ENCODE results near the gene TEX19.

TEX19 gene

GRCh38 chr17:82392941-82393340 lies 33.9 kb downstream of the TEX19 start:
- peaks cover 4 to 19% of the 10 kb centered on the region in 2 donors for H3K36me3 ChIP-seq (ENCODE audit: control insufficient read depth in 2 of 2, insufficient read depth in 2 of 2, low read length in 2 of 2)
- no peak overlapping the region for H3K4me3 ChIP-seq (ENCODE audit: low read length in 2 of 2)
- no peak overlapping the region for H3K27ac ChIP-seq (ENCODE audit: low read depth in 2 of 2, low read length in 2 of 2)
- no peaks in the 10 kb centered on the region for H3K4me1 ChIP-seq (ENCODE audit: control insufficient read depth in 2 of 2, insufficient read depth in 2 of 2, low read length in 2 of 2)
- peaks cover 2 to 5% of the 10 kb centered on the region in 2 donors for H3K27me3 ChIP-seq (ENCODE audit: control insufficient read depth in 2 of 2, insufficient read depth in 2 of 2, low read length in 2 of 2)
- no peak overlapping the region for H3K9ac ChIP-seq (ENCODE audit: low read depth in 1 of 2, low read length in 2 of 2)
- H3K9me3 ChIP-seq (ENCODE audit: control insufficient read depth in 2 of 2, low read length in 2 of 2) = no peaks in the 10 kb centered on the region

GRCh38 chr17:82394278-82394677 lies 35.2 kb downstream of the TEX19 start:
- H3K27ac ChIP-seq (ENCODE audit: low read depth in 2 of 2, low read length in 2 of 2) = no peak overlapping the region
- no peaks in the 10 kb centered on the region for H3K9me3 ChIP-seq (ENCODE audit: control insufficient read depth in 2 of 2, low read length in 2 of 2)
- H3K36me3 ChIP-seq (ENCODE audit: control insufficient read depth in 2 of 2, insufficient read depth in 2 of 2, low read length in 2 of 2) = peaks cover 4 to 19% of the 10 kb centered on the region in 2 donors
- H3K4me3 ChIP-seq (ENCODE audit: low read length in 2 of 2) = no peak overlapping the region
- no peaks in the 10 kb centered on the region for H3K4me1 ChIP-seq (ENCODE audit: control insufficient read depth in 2 of 2, insufficient read depth in 2 of 2, low read length in 2 of 2)
- H3K27me3 ChIP-seq (ENCODE audit: control insufficient read depth in 2 of 2, insufficient read depth in 2 of 2, low read length in 2 of 2) = no peaks in the 10 kb centered on the region
- no peak overlapping the region for H3K9ac ChIP-seq (ENCODE audit: low read depth in 1 of 2, low read length in 2 of 2)

- peaks cover 0 to 3% of the 10 kb centered on the region in 2 donors for H3K4me1 ChIP-seq (ENCODE audit: control insufficient read depth in 2 of 2, insufficient read depth in 2 of 2, low read length in 2 of 2)
- no peaks in the 10 kb centered on the region for H3K9me3 ChIP-seq (ENCODE audit: control insufficient read depth in 2 of 2, low read length in 2 of 2)
- no peak overlapping the region for H3K9ac ChIP-seq (ENCODE audit: low read depth in 1 of 2, low read length in 2 of 2)
- peaks cover 7 to 21% of the 10 kb centered on the region in 2 donors for H3K36me3 ChIP-seq (ENCODE audit: control insufficient read depth in 2 of 2, insufficient read depth in 2 of 2, low read length in 2 of 2)
- no peaks in the 10 kb centered on the region for H3K27me3 ChIP-seq (ENCODE audit: control insufficient read depth in 2 of 2, insufficient read depth in 2 of 2, low read length in 2 of 2)
- no peak overlapping the region for H3K4me3 ChIP-seq (ENCODE audit: low read length in 2 of 2)
- H3K27ac ChIP-seq (ENCODE audit: low read depth in 2 of 2, low read length in 2 of 2) = no peak overlapping the region
These were observed 37.8 kb downstream of the TEX19 start for GRCh38 chr17:82396601-82397435.

GRCh38 chr17:82397449-82398335 lies 38.6 kb downstream of the TEX19 start:
- Histone ChIP-seq H3K4me1 (ENCODE audit: control insufficient read depth in 2 of 2, insufficient read depth in 2 of 2, low read length in 2 of 2) (peaks cover 0 to 3% of the 10 kb centered on the region in 2 donors), H3K9ac (ENCODE audit: low read depth in 1 of 2, low read length in 2 of 2) (no peak overlapping the region), H3K27ac (ENCODE audit: low read depth in 2 of 2, low read length in 2 of 2) (no peak overlapping the region), H3K9me3 (ENCODE audit: control insufficient read depth in 2 of 2, low read length in 2 of 2) (no peaks in the 10 kb centered on the region), H3K36me3 (ENCODE audit: control insufficient read depth in 2 of 2, insufficient read depth in 2 of 2, low read length in 2 of 2) (peaks cover 7 to 18% of the 10 kb centered on the region in 2 donors), H3K4me3 (ENCODE audit: low read length in 2 of 2) (no peak overlapping the region), H3K27me3 (ENCODE audit: control insufficient read depth in 2 of 2, insufficient read depth in 2 of 2, low read length in 2 of 2) (no peaks in the 10 kb centered on the region)

- Histone ChIP-seq H3K27me3 (ENCODE audit: control insufficient read depth in 2 of 2, insufficient read depth in 2 of 2, low read length in 2 of 2) (no peaks in the 10 kb centered on the region), H3K36me3 (ENCODE audit: control insufficient read depth in 2 of 2, insufficient read depth in 2 of 2, low read length in 2 of 2) (peaks cover 9 to 15% of the 10 kb centered on the region in 2 donors), H3K9me3 (ENCODE audit: control insufficient read depth in 2 of 2, low read length in 2 of 2) (no peaks in the 10 kb centered on the region), H3K4me3 (ENCODE audit: low read length in 2 of 2) (no peak overlapping the region), H3K4me1 (ENCODE audit: control insufficient read depth in 2 of 2, insufficient read depth in 2 of 2, low read length in 2 of 2) (peaks cover 0 to 3% of the 10 kb centered on the region in 2 donors), H3K9ac (ENCODE audit: low read depth in 1 of 2, low read length in 2 of 2) (no peak overlapping the region), H3K27ac (ENCODE audit: low read depth in 2 of 2, low read length in 2 of 2) (no peak overlapping the region)
These were observed 40.0 kb downstream of the TEX19 start for GRCh38 chr17:82399041-82399441.

- no peak overlapping the region for H3K27ac ChIP-seq (ENCODE audit: low read depth in 2 of 2, low read length in 2 of 2)
- H3K4me1 ChIP-seq (ENCODE audit: control insufficient read depth in 2 of 2, insufficient read depth in 2 of 2, low read length in 2 of 2) = peaks cover 0 to 3% of the 10 kb centered on the region in 2 donors
- no peak overlapping the region for H3K4me3 ChIP-seq (ENCODE audit: low read length in 2 of 2)
- H3K9ac ChIP-seq (ENCODE audit: low read depth in 1 of 2, low read length in 2 of 2) = no peak overlapping the region
- no peaks in the 10 kb centered on the region for H3K27me3 ChIP-seq (ENCODE audit: control insufficient read depth in 2 of 2, insufficient read depth in 2 of 2, low read length in 2 of 2)
- H3K9me3 ChIP-seq (ENCODE audit: control insufficient read depth in 2 of 2, low read length in 2 of 2) = no peaks in the 10 kb centered on the region
- H3K36me3 ChIP-seq (ENCODE audit: control insufficient read depth in 2 of 2, insufficient read depth in 2 of 2, low read length in 2 of 2) = peaks cover 11 to 14% of the 10 kb centered on the region in 2 donors
These were observed 40.6 kb downstream of the TEX19 start for GRCh38 chr17:82399601-82400101.

- Histone ChIP-seq H3K9me3 (ENCODE audit: control insufficient read depth in 2 of 2, low read length in 2 of 2) (no peaks in the 10 kb centered on the region), H3K4me1 (ENCODE audit: control insufficient read depth in 2 of 2, insufficient read depth in 2 of 2, low read length in 2 of 2) (peaks cover 0 to 3% of the 10 kb centered on the region in 2 donors), H3K27me3 (ENCODE audit: control insufficient read depth in 2 of 2, insufficient read depth in 2 of 2, low read length in 2 of 2) (no peaks in the 10 kb centered on the region), H3K4me3 (ENCODE audit: low read length in 2 of 2) (no peak overlapping the region), H3K27ac (ENCODE audit: low read depth in 2 of 2, low read length in 2 of 2) (no peak overlapping the region), H3K36me3 (ENCODE audit: control insufficient read depth in 2 of 2, insufficient read depth in 2 of 2, low read length in 2 of 2) (peaks cover 11 to 14% of the 10 kb centered on the region in 2 donors), H3K9ac (ENCODE audit: low read depth in 1 of 2, low read length in 2 of 2) (no peak overlapping the region)
These were observed 41.2 kb downstream of the TEX19 start for GRCh38 chr17:82400206-82400605.

- Histone ChIP-seq H3K9ac (ENCODE audit: low read depth in 1 of 2, low read length in 2 of 2) (no peak overlapping the region), H3K9me3 (ENCODE audit: control insufficient read depth in 2 of 2, low read length in 2 of 2) (no peaks in the 10 kb centered on the region), H3K27me3 (ENCODE audit: control insufficient read depth in 2 of 2, insufficient read depth in 2 of 2, low read length in 2 of 2) (no peaks in the 10 kb centered on the region), H3K4me1 (ENCODE audit: control insufficient read depth in 2 of 2, insufficient read depth in 2 of 2, low read length in 2 of 2) (peaks cover 0 to 3% of the 10 kb centered on the region in 2 donors), H3K4me3 (ENCODE audit: low read length in 2 of 2) (peak overlapping the region in 1 of 2 donors; percentile 42), H3K27ac (ENCODE audit: low read depth in 2 of 2, low read length in 2 of 2) (no peak overlapping the region), H3K36me3 (ENCODE audit: control insufficient read depth in 2 of 2, insufficient read depth in 2 of 2, low read length in 2 of 2) (peaks cover 11 to 14% of the 10 kb centered on the region in 2 donors)
These were observed 41.8 kb downstream of the TEX19 start for GRCh38 chr17:82400830-82401229.

GRCh38 chr17:82402865-82403264 lies 43.8 kb downstream of the TEX19 start:
- H3K9me3 ChIP-seq (ENCODE audit: control insufficient read depth in 2 of 2, low read length in 2 of 2) = no peaks in the 10 kb centered on the region
- H3K27ac ChIP-seq (ENCODE audit: low read depth in 2 of 2, low read length in 2 of 2) = no peak overlapping the region
- peaks cover 11% of the 10 kb centered on the region in 2 donors for H3K36me3 ChIP-seq (ENCODE audit: control insufficient read depth in 2 of 2, insufficient read depth in 2 of 2, low read length in 2 of 2)
- peaks cover 0 to 3% of the 10 kb centered on the region in 2 donors for H3K4me1 ChIP-seq (ENCODE audit: control insufficient read depth in 2 of 2, insufficient read depth in 2 of 2, low read length in 2 of 2)
- no peaks in the 10 kb centered on the region for H3K27me3 ChIP-seq (ENCODE audit: control insufficient read depth in 2 of 2, insufficient read depth in 2 of 2, low read length in 2 of 2)
- H3K9ac ChIP-seq (ENCODE audit: low read depth in 1 of 2, low read length in 2 of 2) = no peak overlapping the region
- no peak overlapping the region for H3K4me3 ChIP-seq (ENCODE audit: low read length in 2 of 2)
